H1 (cell line): Measurements from ENCODE around the gene TCEA3. TPM values are rescaled to one million over a fixed set of nuclear protein-coding genes. Genes with fewer than 3 reads are reported as not detected.

ENCODE experiments used
- CHD7 ChIP-seq: fragments of 300-600 bp; sonication (generic); IDR thresholded peaks from 2 replicates; pipeline ENCODE4 v1.7.1; 2012; ENCODE audit warnings: low read length, moderate library complexity, mild to moderate bottlenecking, inconsistent platforms; ENCODE audit not compliant: insufficient replicate concordance
- CTBP2 ChIP-seq: IDR thresholded peaks from 2 replicates; pipeline ENCODE4 v1.7.0; 2011; ENCODE audit warnings: borderline replicate concordance, mild to moderate bottlenecking, moderate library complexity, mixed read lengths, low read length; ENCODE audit not compliant: insufficient read depth, insufficient read length
- KDM1A ChIP-seq: fragments of 200-600, 300-600 bp; sonication (generic); IDR thresholded peaks from 2 replicates; pipeline ENCODE4 v1.7.1; 2016; ENCODE audit warnings: mild to moderate bottlenecking, low read length, borderline replicate concordance
- TAF7 ChIP-seq: optimal IDR thresholded peaks from 2 replicates; pipeline ENCODE3; 2011; ENCODE audit warnings: low read depth, mild to moderate bottlenecking, inconsistent platforms, low read length, moderate library complexity, borderline replicate concordance
- polyA plus RNA-seq, 7 experiments: library from polyadenylated mRNA; depleted of rRNA in 3 of 7; stranded (reverse) in 5 of 7; unstranded in 2 of 7; fragments of >200 nt in 5 of 7; fragments of 200-250 nt in 2 of 7; gene quantifications; 1 replicate in 5 of 7; 2 replicates in 1 of 7; 4 replicates in 1 of 7; pipeline versions ENCODE4 v1.2.1 to v1.2.3, GENCODE V29; 2011 to 2013; ENCODE audit warnings: missing spikeins in 2 of 7, mixed read lengths in 2 of 7
- total RNA-seq: library from RNA; stranded (reverse); fragmentation: NEBNext Ultra II Directional; extraction: Animal tissue kit (Norgen Biotek cat#: 25700); gene quantifications from 2 replicates; pipeline ENCODE4 v1.2.1, GENCODE V29; 2021

The TCEA3 gene
- total and polyA plus RNA-seq, 2 of the 8 experiments (the other 6 are each of a cell fraction or from before 2014, with no cell fraction given), result 0.08 TPM; not detected in 1

- TF ChIP-seq TAF7 (no peak), CHD7 (no peak), KDM1A (no peak), CTBP2 (no peak)
Measured at GRCh38 chr1:23430803-23431202, 6.3 kb upstream of the TCEA3 start (continued).
